AG04449 (cell line): ENCODE data around the gene PPP2R5A.

ENCODE experiments used
- CTCF ChIA-PET: fragments of 350-600 bp; formaldehyde crosslinking; extraction: SDS; loops from one replicate; lab custom pipeline; 2021; ENCODE audit warnings: antibody characterized with exemption; lab: Yijun Ruan, JAX
- POLR2A ChIA-PET: fragments of 400-600, 350-600 bp; formaldehyde crosslinking; extraction: SDS; loops from one replicate; lab custom pipeline; 2020; ENCODE audit warnings: antibody characterized with exemption, inconsistent platforms; lab: Yijun Ruan, JAX
- DNase-seq: peaks from one replicate; pipeline ENCODE4 v3.0.0-alpha.2; 2010; ENCODE audit warnings: low read depth, low spot score
- H3K4me3 ChIP-seq: 2 replicates; pipeline ENCODE4 v1.5.1; 2011; ENCODE audit warnings: low read depth, mild to moderate bottlenecking, control low read depth, low read length
- CTCF ChIP-seq: IDR thresholded peaks from one replicate; pipeline ENCODE4 v1.5.1; 2011; ENCODE audit warnings: mild to moderate bottlenecking, moderate library complexity, low read length, control low read depth, inconsistent platforms; ENCODE audit not compliant: insufficient read depth; ENCODE audit errors: missing control alignments

PPP2R5A gene

DNA sequence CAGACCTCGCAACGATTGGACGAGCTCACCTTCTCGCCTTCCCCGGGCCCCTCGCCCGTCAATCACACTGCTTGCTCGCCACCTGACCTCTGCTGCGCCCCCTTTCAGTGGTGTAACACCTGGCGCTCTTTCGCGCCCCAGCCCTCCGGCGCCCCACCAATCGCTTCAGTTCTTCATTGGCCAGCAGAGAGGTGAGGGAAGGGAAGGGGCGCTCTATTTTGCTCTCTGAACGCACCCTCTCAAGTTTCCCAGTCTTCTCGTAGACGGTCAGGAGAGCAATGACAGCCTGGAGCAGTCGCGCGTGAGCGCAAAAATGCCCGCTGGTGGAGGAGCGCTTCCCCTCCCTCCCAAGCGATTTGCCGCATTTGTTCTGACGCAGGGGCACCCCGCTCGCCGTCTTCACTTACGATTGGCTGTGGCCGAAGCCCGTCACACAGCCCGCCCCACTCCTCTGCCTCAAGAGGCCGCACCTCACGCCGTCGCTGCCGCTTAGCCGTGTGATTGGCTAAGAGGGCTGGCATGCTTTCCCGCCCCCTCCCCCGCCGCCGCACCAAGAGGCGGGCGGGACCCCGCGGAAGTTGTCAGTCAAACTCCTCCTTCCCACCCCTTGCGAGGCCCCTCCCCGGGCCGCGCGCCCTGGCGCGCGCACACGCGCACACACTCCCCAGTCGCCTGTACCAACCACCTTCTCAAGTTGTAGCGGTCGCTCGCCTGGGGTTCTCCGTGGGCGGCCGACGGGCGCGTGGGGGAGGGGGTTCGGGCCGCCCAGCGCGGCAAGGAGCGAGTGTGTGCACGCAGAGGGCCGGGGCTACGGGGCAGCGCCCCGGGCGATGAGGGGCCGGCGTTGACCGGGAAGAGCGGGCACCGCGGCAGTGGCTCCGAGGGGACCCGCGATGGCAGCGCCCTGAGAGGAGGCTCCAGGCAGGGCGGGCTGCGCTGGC, at the start of gene PPP2R5A:
TSS of gene PPP2R5A (plus strand) at position 667 of the 941 bp plus-strand sequence. CDS start 701 bp downstream, outside the sequence.
- ChIA-PET POLR2A (interaction anchor here (1.1 to 1.3 kb wide), 3 partner anchors 55 to 323 kb away, joined by 3 to 4 read pairs (median 3); partner anchors contain the start of gene ATF3), CTCF (interaction anchor here (0.6 to 3.4 kb wide), 6 partner anchors 76 to 224 kb away, joined by 3 to 45 read pairs (median 4); no protein-coding TSS in a partner anchor)
- TF ChIP-seq CTCF: peak; percentile 9
- H3K4me3 ChIP-seq: peak within 1 kb of the TSS; percentile 81
- DNase-seq: peak; percentile 94

DNA sequence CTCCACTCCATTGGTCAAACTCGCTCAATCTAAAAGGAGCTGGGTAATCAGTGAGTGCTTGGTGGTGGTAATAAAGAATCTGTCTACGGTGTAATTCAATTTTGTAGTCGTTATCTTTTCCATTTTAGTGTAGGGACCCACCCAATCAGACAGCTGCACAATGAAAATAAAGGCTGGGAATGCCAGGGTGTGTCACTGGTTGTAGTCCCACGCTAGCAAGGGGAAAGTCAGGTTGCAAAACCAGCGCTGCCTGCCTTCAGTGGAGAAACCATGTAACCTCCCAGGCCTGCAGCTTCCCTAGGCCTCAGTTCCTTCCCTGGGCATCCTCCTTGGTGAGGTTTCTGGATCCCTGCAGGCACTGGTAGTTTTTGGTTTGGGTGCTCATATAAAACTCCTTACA, 49.4 kb upstream of the PPP2R5A start:
- CTCF ChIA-PET: interaction anchor here (1.6 to 2.1 kb wide), 3 partner anchors 131 to 173 kb away, joined by 4 to 9 read pairs (median 7); no protein-coding TSS in a partner anchor
- no peak overlapping the region for H3K4me3 ChIP-seq
- TF ChIP-seq CTCF: no peak
- POLR2A ChIA-PET: no interaction called here
- no peak for DNase-seq

- no peak for DNase-seq
- no peak overlapping the region for H3K4me3 ChIP-seq
- CTCF ChIA-PET: interaction anchor here (1.6 to 2.1 kb wide), 3 partner anchors 130 to 174 kb away, joined by 4 to 9 read pairs (median 7); no protein-coding TSS in a partner anchor
- POLR2A ChIA-PET: interaction anchor here (0.7 kb wide), 1 partner anchor 155 kb away, joined by 4 read pairs; no protein-coding TSS in a partner anchor
- TF ChIP-seq CTCF: no peak
Measured at GRCh38 chr1:212236664-212237220, 48.5 kb upstream of the PPP2R5A start.

GRCh38 chr1:212237651-212238050, 47.6 kb upstream of the PPP2R5A start:
- ChIA-PET POLR2A (no interaction called here), CTCF (interaction anchor here (0.9 to 1.2 kb wide), 2 partner anchors 220 to 559 kb away, joined by 4 read pairs; no protein-coding TSS in a partner anchor)
- H3K4me3 ChIP-seq: no peak overlapping the region
- no peak for DNase-seq
- TF ChIP-seq CTCF: no peak

DNA sequence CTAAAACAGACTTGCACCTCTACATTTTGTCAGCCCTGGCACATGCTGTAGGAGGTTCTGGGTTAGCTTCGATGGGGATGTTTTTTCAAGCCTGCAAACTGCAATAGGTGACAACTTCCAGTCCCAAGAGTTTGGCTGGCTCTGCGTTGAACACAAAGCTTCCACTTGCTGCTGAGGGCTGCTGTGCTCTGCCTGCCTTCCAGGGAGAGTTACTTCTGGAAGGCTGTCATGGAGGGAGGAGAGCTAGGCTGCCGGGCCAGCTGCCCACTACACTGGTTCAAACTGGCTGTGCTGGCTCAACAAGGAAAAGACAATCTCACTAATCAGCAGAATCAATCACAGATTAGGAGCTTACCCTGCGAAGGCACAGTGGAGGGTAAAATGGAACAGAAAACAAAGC, 46.7 kb upstream of the PPP2R5A start:
- no peak overlapping the region for H3K4me3 ChIP-seq
- TF ChIP-seq CTCF: no peak
- ChIA-PET POLR2A (no interaction called here), CTCF (interaction anchor here (0.7 to 1.2 kb wide), 2 partner anchors 168 to 219 kb away, joined by 3 to 4 read pairs; no protein-coding TSS in a partner anchor)
- DNase-seq: no peak
